ENCODE measurements around the gene PCED1B.
"Not testable (repeated sequence)": the region's sequence is repeated elsewhere in the genome, so short reads cannot be mapped to it uniquely, and the experiment has no call there.

The PCED1B gene

GRCh38 chr12:47201190-47201589, 121.8 kb downstream of the PCED1B start:
- in situ Hi-C loops (cut with MboI; ENCODE audit: low sequenced_read_pairs): not testable (repeated sequence)

- in situ Hi-C loops (cut with MboI; ENCODE audit: low sequenced_read_pairs): no loop called here
These were observed 122.8 kb downstream of the PCED1B start for GRCh38 chr12:47202176-47202575.

GRCh38 chr12:47205532-47206449, 126.4 kb downstream of the PCED1B start:
- in situ Hi-C loops (cut with MboI; ENCODE audit: low sequenced_read_pairs): no loop called here

- in situ Hi-C loops (cut with MboI; ENCODE audit: low sequenced_read_pairs): no loop called here
These were observed 127.3 kb downstream of the PCED1B start for GRCh38 chr12:47206450-47207339.

GRCh38 chr12:47207340-47207717, 127.9 kb downstream of the PCED1B start:
- in situ Hi-C loops (cut with MboI; ENCODE audit: low sequenced_read_pairs): no loop called here

GRCh38 chr12:47207829-47208248, 128.4 kb downstream of the PCED1B start:
- in situ Hi-C loops (cut with MboI; ENCODE audit: low sequenced_read_pairs): no loop called here

- in situ Hi-C loops (cut with MboI; ENCODE audit: low sequenced_read_pairs): no loop called here
These were observed 129.6 kb downstream of the PCED1B start for GRCh38 chr12:47209014-47209413.

- in situ Hi-C loops (cut with MboI; ENCODE audit: low sequenced_read_pairs): no loop called here
These were observed 131.4 kb downstream of the PCED1B start for GRCh38 chr12:47210776-47211175.

- in situ Hi-C loops (cut with MboI; ENCODE audit: low sequenced_read_pairs): no loop called here
These were observed 133.2 kb downstream of the PCED1B start for GRCh38 chr12:47212701-47213039.

- in situ Hi-C loops (cut with MboI; ENCODE audit: low sequenced_read_pairs): no loop called here
These were observed 134.0 kb downstream of the PCED1B start for GRCh38 chr12:47213396-47213795.

- in situ Hi-C loops (cut with MboI; ENCODE audit: low sequenced_read_pairs): no loop called here
These were observed 134.7 kb downstream of the PCED1B start for GRCh38 chr12:47214001-47214619.

GRCh38 chr12:47214771-47215170, 135.3 kb downstream of the PCED1B start:
- in situ Hi-C loops (cut with MboI; ENCODE audit: low sequenced_read_pairs): no loop called here

GRCh38 chr12:47216150-47216677, 136.8 kb downstream of the PCED1B start:
- in situ Hi-C loops (cut with MboI; ENCODE audit: low sequenced_read_pairs): no loop called here

GRCh38 chr12:47217595-47217869, 138.1 kb downstream of the PCED1B start:
- in situ Hi-C loops (cut with MboI; ENCODE audit: low sequenced_read_pairs): not testable (repeated sequence)

GRCh38 chr12:47218191-47218654, 138.8 kb downstream of the PCED1B start:
- in situ Hi-C loops (cut with MboI; ENCODE audit: low sequenced_read_pairs): no loop called here

- in situ Hi-C loops (cut with MboI; ENCODE audit: low sequenced_read_pairs): no loop called here
These were observed 139.8 kb downstream of the PCED1B start for GRCh38 chr12:47219243-47219642.

GRCh38 chr12:47221256-47222023, 142.0 kb downstream of the PCED1B start:
- in situ Hi-C loops (cut with MboI; ENCODE audit: low sequenced_read_pairs): no loop called here

GRCh38 chr12:47222520-47223030, 143.2 kb downstream of the PCED1B start:
- in situ Hi-C loops (cut with MboI; ENCODE audit: low sequenced_read_pairs): no loop called here

GRCh38 chr12:47223031-47223847, 143.8 kb downstream of the PCED1B start:
- in situ Hi-C loops (cut with MboI; ENCODE audit: low sequenced_read_pairs): no loop called here
